CD14-positive monocyte (primary cell): Measurements from ENCODE around the gene PAPOLA. TPM values are rescaled to one million over a fixed set of nuclear protein-coding genes. Genes with fewer than 3 reads are reported as not detected.

Experiments
- DNase-seq, 3 donors: peaks; one replicate each; pipeline ENCODE4 v3.0.0-alpha.2; 2011 to 2022
- H2AFZ ChIP-seq: 2 replicates; pipeline ENCODE4 v1.6.0; 2012; ENCODE audit warnings: mild to moderate bottlenecking, low read depth, low read length, inconsistent platforms; ENCODE audit not compliant: insufficient read depth, poor library complexity, severe bottlenecking
- H3K27ac ChIP-seq, 2 donors: 1 replicate in 1 of 2; 2 replicates in 1 of 2; pipeline ENCODE4 v1.5.1; 2012 to 2013; ENCODE audit warnings: low read length in 2 of 2, control low read depth in 1 of 2, inconsistent platforms in 1 of 2, low read depth in 1 of 2, mild to moderate bottlenecking in 1 of 2
- H3K27me3 ChIP-seq, 2 donors: one replicate each; pipeline versions ENCODE4 v1.6.0 to v1.6.1; 2011 to 2013; ENCODE audit warnings: low read length in 2 of 2; ENCODE audit not compliant: control insufficient read depth in 2 of 2, insufficient read depth in 2 of 2
- H3K36me3 ChIP-seq, 2 donors: replicated peaks in 1 of 2; 1 replicate in 1 of 2; 2 replicates in 1 of 2; pipeline versions ENCODE4 v1.5.1 to v1.6.1; 2012 to 2013; ENCODE audit warnings: low read length in 2 of 2, control low read depth in 1 of 2, inconsistent platforms in 1 of 2, mild to moderate bottlenecking in 1 of 2; ENCODE audit not compliant: insufficient read depth in 2 of 2, control insufficient read depth in 1 of 2
- H3K4me1 ChIP-seq, 2 donors: 1 replicate in 1 of 2; 2 replicates in 1 of 2; pipeline versions ENCODE4 v1.5.1 to v1.6.1; 2012 to 2013; ENCODE audit warnings: low read length in 2 of 2, control low read depth in 1 of 2, inconsistent platforms in 1 of 2, mild to moderate bottlenecking in 1 of 2, moderate library complexity in 1 of 2; ENCODE audit not compliant: insufficient read depth in 2 of 2, control insufficient read depth in 1 of 2
- H3K4me2 ChIP-seq: replicated peaks from 2 replicates; pipeline ENCODE3; 2012; ENCODE audit warnings: low read length, moderate library complexity, mild to moderate bottlenecking; ENCODE audit not compliant: poor library complexity, severe bottlenecking; ENCODE audit errors: extremely low read depth
- H3K4me3 ChIP-seq, 3 experiments: fragments of 200-600 bp in 1 of 3; sonication (generic) in 1 of 3; replicated peaks in 1 of 3; 1 replicate in 2 of 3; 2 replicates in 1 of 3; pipeline ENCODE4 v1.5.1; 2011 to 2013; ENCODE audit warnings: low read length in 3 of 3, mild to moderate bottlenecking in 3 of 3, control low read depth in 2 of 3, low read depth in 2 of 3, inconsistent platforms in 1 of 3, moderate library complexity in 1 of 3
- H3K79me2 ChIP-seq: 2 replicates; pipeline ENCODE4 v1.6.0; 2012; ENCODE audit warnings: mild to moderate bottlenecking, control low read depth, inconsistent platforms, low read length, moderate library complexity; ENCODE audit not compliant: insufficient read depth
- H3K9ac ChIP-seq: 2 replicates; pipeline ENCODE4 v1.6.0; 2017; ENCODE audit warnings: low read length, mild to moderate bottlenecking; ENCODE audit not compliant: insufficient read depth, poor library complexity, severe bottlenecking
- H3K9me3 ChIP-seq, 2 donors: replicated peaks in 1 of 2; 1 replicate in 1 of 2; 2 replicates in 1 of 2; pipeline versions ENCODE4 v1.5.1 to v1.6.1; 2012 to 2013; ENCODE audit warnings: low read length in 2 of 2, control low read depth in 1 of 2; ENCODE audit not compliant: control insufficient read depth in 1 of 2, insufficient read depth in 1 of 2
- H4K20me1 ChIP-seq: 2 replicates; pipeline ENCODE4 v1.6.0; 2012; ENCODE audit warnings: mild to moderate bottlenecking, low read length, control low read depth, moderate library complexity; ENCODE audit not compliant: insufficient read depth
- H3K27ac Mint-ChIP-seq, 7 donors: one replicate each; pipeline ENCODE4 v1.8.0; 2020; ENCODE audit warnings: mild to moderate bottlenecking in 7 of 7, mixed read lengths in 7 of 7, moderate library complexity in 6 of 7, inconsistent platforms in 2 of 7
- H3K27me3 Mint-ChIP-seq, 3 donors: one replicate each; pipeline ENCODE4 v1.8.0; 2021 to 2022; ENCODE audit warnings: low read depth in 3 of 3, mild to moderate bottlenecking in 3 of 3, mixed read lengths in 3 of 3, moderate library complexity in 3 of 3, inconsistent platforms in 1 of 3
- H3K36me3 Mint-ChIP-seq, 2 donors: one replicate each; pipeline ENCODE4 v1.8.0; 2020; ENCODE audit warnings: mixed read lengths in 2 of 2, inconsistent platforms in 1 of 2, mild to moderate bottlenecking in 1 of 2
- H3K4me1 Mint-ChIP-seq: one replicate; pipeline ENCODE4 v1.8.0; 2020; ENCODE audit warnings: mild to moderate bottlenecking, mixed read lengths
- H3K4me3 Mint-ChIP-seq, 2 donors: one replicate each; pipeline ENCODE4 v1.8.0; 2020; ENCODE audit warnings: mild to moderate bottlenecking in 2 of 2, mixed read lengths in 2 of 2, moderate library complexity in 1 of 2
- H3K9me3 Mint-ChIP-seq, 7 donors: one replicate each; pipeline ENCODE4 v1.8.0; 2020 to 2022; ENCODE audit warnings: mixed read lengths in 7 of 7, mild to moderate bottlenecking in 6 of 7, moderate library complexity in 6 of 7, inconsistent platforms in 2 of 7
- CTCF ChIP-seq: fragments of 200-600 bp; IDR thresholded peaks from one replicate; pipeline ENCODE4 v1.8.0; 2022; ENCODE audit warnings: antibody characterized with exemption, mild to moderate bottlenecking
- WGBS: methylation state at CpG from one replicate; pipeline ENCODE4 v1.1.5; 2013; ENCODE audit warnings: missing lambda C conversion rate; ENCODE audit not compliant: insufficient coverage; 5-methylcytosine and 5-hydroxymethylcytosine counted together
- intact Hi-C, 2 donors: fragments of 100-400 bp; cut with micrococcal nuclease; formaldehyde crosslinking; loops; one replicate each; pipeline versions ENCODE4 v1.15.0 to v1.15.1; 2023
- polyA plus RNA-seq, 3 donors: library from polyadenylated mRNA; depleted of rRNA in 1 of 3; unstranded in 2 of 3; stranded (reverse) in 1 of 3; fragments of 300-500 nt in 2 of 3; fragments of >200 nt in 1 of 3; fragmentation: Illumina TruSeq in 2 of 3; gene quantifications; 1 replicate in 2 of 3; 2 replicates in 1 of 3; pipeline ENCODE4 v1.2.3, GENCODE V29; 2012 to 2021

The PAPOLA gene
- polyA plus RNA-seq, 3 donors, result 57.9 to 87.5 (median 80.3) TPM

GRCh38 chr14:96603350-96604255 lies 101.4 kb downstream of the PAPOLA start:
- Histone ChIP-seq H3K4me3 (no peak overlapping the region), H3K36me3 (no peaks in the 10 kb centered on the region), H3K79me2 (no peaks in the 10 kb centered on the region), H2AFZ (no peak overlapping the region), H3K27me3 (no peaks in the 10 kb centered on the region), H3K9ac (no peak overlapping the region), H3K27ac (no peak overlapping the region), H3K9me3 (no peaks in the 10 kb centered on the region), H4K20me1 (no peaks in the 10 kb centered on the region), H3K4me1 (no peaks in the 10 kb centered on the region), H3K4me2 (no peak overlapping the region)
- no peak for DNase-seq
- Mint-ChIP-seq H3K9me3 (peaks cover 0 to 4% (median 0%) of the 10 kb centered on the region in 7 donors), H3K27me3 (peaks cover 3 to 12% (median 7%) of the 10 kb centered on the region in 3 donors), H3K36me3 (no peaks in the 10 kb centered on the region), H3K4me3 (no peak overlapping the region), H3K27ac (no peak overlapping the region), H3K4me1 (no peaks in the 10 kb centered on the region)
- WGBS, result 90% methylated on average over 6 of the region's 11 CpGs
- intact Hi-C loops, result no loop called here
- TF ChIP-seq CTCF, result no peak

GRCh38 chr14:96614481-96614881 lies 112.3 kb downstream of the PAPOLA start:
- H3K27me3 Mint-ChIP-seq, result peaks cover 0 to 14% (median 7%) of the 10 kb centered on the region in 3 donors
- no peaks in the 10 kb centered on the region for H3K4me1 Mint-ChIP-seq
- H3K36me3 ChIP-seq, result no peaks in the 10 kb centered on the region

More at GRCh38 chr14:96614481-96614881, 112.3 kb downstream of the PAPOLA start:
- TF ChIP-seq CTCF, result no peak
- no peak overlapping the region for H3K9ac ChIP-seq
- Mint-ChIP-seq H3K36me3 (no peaks in the 10 kb centered on the region), H3K27ac (no peak overlapping the region), H3K9me3 (no peaks in the 10 kb centered on the region), H3K4me3 (no peak overlapping the region)
- 73% methylated on average over 15 of the region's 16 CpGs for WGBS
- H3K27me3 ChIP-seq, result no peaks in the 10 kb centered on the region
- intact Hi-C loops, result no loop called here
- no peaks in the 10 kb centered on the region for H3K9me3 ChIP-seq
- no peak overlapping the region for H3K4me3 ChIP-seq
- H4K20me1 ChIP-seq, result no peaks in the 10 kb centered on the region
- H3K4me1 ChIP-seq, result no peaks in the 10 kb centered on the region
- H3K4me2 ChIP-seq, result no peak overlapping the region
- no peak overlapping the region for H2AFZ ChIP-seq
- no peak overlapping the region for H3K27ac ChIP-seq
- DNase-seq, result no peak
- no peaks in the 10 kb centered on the region for H3K79me2 ChIP-seq
